HEK293 (cell line): ENCODE measurements around the gene CD300LB.

ENCODE experiments used
- HIC1 ChIP-seq: fragments of 450-650 bp; formaldehyde crosslinking; IDR thresholded peaks from 2 replicates; pipeline ENCODE4 v1.5.1; 2016; ENCODE audit warnings: missing biosample characterization, missing genetic modification characterization
- HOXD13 ChIP-seq: sonication (generic); formaldehyde crosslinking; IDR thresholded peaks from 2 replicates; pipeline ENCODE4 v1.8.0; 2022; ENCODE audit warnings: missing genetic modification reagents, borderline replicate concordance
- KLF1 ChIP-seq: fragments of 450-650 bp; formaldehyde crosslinking; IDR thresholded peaks from 2 replicates; pipeline ENCODE4 v1.5.1; 2016; ENCODE audit warnings: missing biosample characterization, missing genetic modification characterization
- MEIS1 ChIP-seq: sonication (generic); formaldehyde crosslinking; IDR thresholded peaks from 2 replicates; pipeline ENCODE4 v1.8.1; 2022; ENCODE audit warnings: missing genetic modification reagents, mild to moderate bottlenecking, borderline replicate concordance
- PRDM10 ChIP-seq: fragments of 450-650 bp; formaldehyde crosslinking; IDR thresholded peaks from 2 replicates; pipeline ENCODE4 v1.5.1; 2016; ENCODE audit warnings: missing biosample characterization, missing genetic modification characterization
- PRDM6 ChIP-seq: fragments of 450-650 bp; formaldehyde crosslinking; IDR thresholded peaks from 2 replicates; pipeline ENCODE4 v1.5.1; 2017; ENCODE audit warnings: missing biosample characterization, missing genetic modification characterization
- YY1 ChIP-seq: fragments of 450-650 bp; formaldehyde crosslinking; IDR thresholded peaks from 2 replicates; pipeline ENCODE4 v1.5.1; 2018; ENCODE audit warnings: missing biosample characterization, missing genetic modification characterization
- ZEB2 ChIP-seq: fragments of 450-650 bp; formaldehyde crosslinking; IDR thresholded peaks from 2 replicates; pipeline ENCODE4 v1.5.1; 2016; ENCODE audit warnings: missing biosample characterization, missing genetic modification characterization
- ZNF112 ChIP-seq: fragments of 450-650 bp; formaldehyde crosslinking; IDR thresholded peaks from 2 replicates; pipeline ENCODE4 v1.5.0; 2017; ENCODE audit warnings: missing biosample characterization, missing genetic modification characterization
- ZNF132 ChIP-seq: fragments of 450-650 bp; formaldehyde crosslinking; IDR thresholded peaks from 2 replicates; pipeline ENCODE4 v1.5.1; 2017; ENCODE audit warnings: missing biosample characterization, missing genetic modification characterization, borderline replicate concordance
- ZNF169 ChIP-seq: fragments of 450-650 bp; formaldehyde crosslinking; IDR thresholded peaks from 2 replicates; pipeline ENCODE4 v1.5.1; 2016; ENCODE audit warnings: missing biosample characterization, missing genetic modification characterization
- ZNF184 ChIP-seq: fragments of 450-650 bp; IDR thresholded peaks from 2 replicates; pipeline ENCODE4 v1.5.1; 2018; ENCODE audit warnings: missing biosample characterization, mild to moderate bottlenecking, missing genetic modification characterization
- ZNF223 ChIP-seq: fragments of 450-650 bp; formaldehyde crosslinking; IDR thresholded peaks from 2 replicates; pipeline ENCODE4 v1.5.1; 2016; ENCODE audit warnings: missing biosample characterization, missing genetic modification characterization
- ZNF302 ChIP-seq: fragments of 450-650 bp; formaldehyde crosslinking; IDR thresholded peaks from 2 replicates; pipeline ENCODE4 v1.5.1; 2016; ENCODE audit warnings: missing biosample characterization, missing genetic modification characterization, low read depth
- ZNF350 ChIP-seq: fragments of 450-650 bp; formaldehyde crosslinking; IDR thresholded peaks from 2 replicates; pipeline ENCODE4 v1.5.0; 2017; ENCODE audit warnings: missing biosample characterization, mild to moderate bottlenecking, missing genetic modification characterization
- ZNF391 ChIP-seq: fragments of 450-650 bp; formaldehyde crosslinking; IDR thresholded peaks from 2 replicates; pipeline ENCODE4 v1.5.1; 2016; ENCODE audit warnings: low read depth, missing biosample characterization, missing genetic modification characterization, borderline replicate concordance
- ZNF501 ChIP-seq: fragments of 450-650 bp; formaldehyde crosslinking; IDR thresholded peaks from 2 replicates; pipeline ENCODE4 v1.5.1; 2016; ENCODE audit warnings: missing biosample characterization, missing genetic modification characterization
- ZNF530 ChIP-seq: fragments of 450-650 bp; formaldehyde crosslinking; IDR thresholded peaks from 2 replicates; pipeline ENCODE4 v1.5.1; 2016; ENCODE audit warnings: low read depth, missing biosample characterization, missing genetic modification characterization
- ZNF548 ChIP-seq: fragments of 450-650 bp; formaldehyde crosslinking; IDR thresholded peaks from 2 replicates; pipeline ENCODE4 v1.5.1; 2016; ENCODE audit warnings: missing biosample characterization, missing genetic modification characterization
- ZNF549 ChIP-seq: fragments of 450-650 bp; IDR thresholded peaks from 2 replicates; pipeline ENCODE4 v1.5.1; 2018; ENCODE audit warnings: missing biosample characterization, missing genetic modification characterization, mild to moderate bottlenecking, inconsistent platforms, moderate library complexity
- ZNF585B ChIP-seq: fragments of 450-650 bp; formaldehyde crosslinking; IDR thresholded peaks from 2 replicates; pipeline ENCODE4 v1.5.1; 2016; ENCODE audit warnings: missing biosample characterization, missing genetic modification characterization
- ZNF621 ChIP-seq: fragments of 450-650 bp; formaldehyde crosslinking; IDR thresholded peaks from 2 replicates; pipeline ENCODE4 v1.5.1; 2017; ENCODE audit warnings: missing biosample characterization, missing genetic modification characterization
- ZNF768 ChIP-seq: fragments of 450-650 bp; formaldehyde crosslinking; IDR thresholded peaks from 2 replicates; pipeline ENCODE4 v1.5.1; 2018; ENCODE audit warnings: missing biosample characterization, mild to moderate bottlenecking, missing genetic modification characterization
- ZNF792 ChIP-seq: fragments of 450-650 bp; formaldehyde crosslinking; IDR thresholded peaks from 2 replicates; pipeline ENCODE4 v1.5.1; 2016; ENCODE audit warnings: missing biosample characterization, missing genetic modification characterization
- ZSCAN16 ChIP-seq: fragments of 450-650 bp; formaldehyde crosslinking; IDR thresholded peaks from 2 replicates; pipeline ENCODE4 v1.5.1; 2016; ENCODE audit warnings: missing biosample characterization, missing genetic modification characterization
- TF ChIP-seq, protein P1 (sequence below): fragments of 450-650 bp; formaldehyde crosslinking; IDR thresholded peaks from 2 replicates; pipeline ENCODE4 v1.5.1; 2016; ENCODE audit warnings: missing biosample characterization, missing genetic modification characterization, borderline replicate concordance
- TF ChIP-seq, protein P2 (sequence below): fragments of 450-650 bp; formaldehyde crosslinking; IDR thresholded peaks from 2 replicates; pipeline ENCODE4 v1.5.1; 2016; ENCODE audit warnings: missing biosample characterization, missing genetic modification characterization

Gene CD300LB

DNA sequence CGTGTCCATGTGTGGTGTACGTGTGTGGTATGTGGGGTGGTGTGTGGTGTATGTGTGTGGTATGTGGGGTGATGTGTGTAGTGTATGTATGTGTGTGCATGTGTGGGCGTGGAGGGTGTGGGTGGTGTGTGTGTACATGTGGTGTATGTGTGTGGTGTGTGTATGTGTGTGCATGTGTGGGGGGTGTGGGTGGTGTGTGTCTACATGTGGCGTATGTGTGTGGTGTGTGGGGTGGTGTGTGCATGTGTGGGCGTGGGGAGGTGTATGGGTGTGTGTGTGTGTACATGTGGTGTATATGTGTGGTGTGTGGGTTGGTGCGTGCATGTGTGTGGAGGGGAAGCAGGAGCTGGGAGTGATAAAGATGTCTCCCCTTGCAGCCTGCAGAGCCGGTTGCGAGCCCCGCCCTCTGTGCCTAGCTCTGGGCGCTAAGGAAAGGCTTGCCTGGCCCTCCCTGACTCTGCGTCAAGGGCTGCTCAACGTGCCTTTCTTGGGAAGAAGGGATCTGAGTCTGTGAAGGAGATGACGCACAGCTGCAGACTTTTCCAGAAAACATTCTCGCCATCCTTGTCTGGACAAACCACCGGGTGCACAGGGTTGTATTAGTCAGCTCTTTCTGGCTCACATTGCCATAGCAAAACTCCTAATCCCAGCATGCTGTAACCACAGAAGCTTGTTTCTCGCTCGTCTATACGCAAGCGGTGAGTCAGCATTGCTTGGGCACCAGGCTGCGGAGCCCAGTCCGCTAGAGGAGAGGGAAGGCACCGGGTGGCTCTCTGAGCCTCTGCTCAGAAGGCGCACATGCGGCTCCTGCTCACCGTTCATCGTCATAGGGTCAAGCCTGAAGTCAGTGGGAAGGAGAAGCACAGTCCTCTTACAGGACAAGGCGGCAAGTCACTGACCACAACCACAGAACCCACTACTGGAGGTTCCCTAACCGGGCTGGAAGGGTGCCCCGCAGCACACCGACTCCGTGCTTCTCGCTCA is 38.0 kb upstream of the CD300LB start (continued):
- TF ChIP-seq, protein P1, sequence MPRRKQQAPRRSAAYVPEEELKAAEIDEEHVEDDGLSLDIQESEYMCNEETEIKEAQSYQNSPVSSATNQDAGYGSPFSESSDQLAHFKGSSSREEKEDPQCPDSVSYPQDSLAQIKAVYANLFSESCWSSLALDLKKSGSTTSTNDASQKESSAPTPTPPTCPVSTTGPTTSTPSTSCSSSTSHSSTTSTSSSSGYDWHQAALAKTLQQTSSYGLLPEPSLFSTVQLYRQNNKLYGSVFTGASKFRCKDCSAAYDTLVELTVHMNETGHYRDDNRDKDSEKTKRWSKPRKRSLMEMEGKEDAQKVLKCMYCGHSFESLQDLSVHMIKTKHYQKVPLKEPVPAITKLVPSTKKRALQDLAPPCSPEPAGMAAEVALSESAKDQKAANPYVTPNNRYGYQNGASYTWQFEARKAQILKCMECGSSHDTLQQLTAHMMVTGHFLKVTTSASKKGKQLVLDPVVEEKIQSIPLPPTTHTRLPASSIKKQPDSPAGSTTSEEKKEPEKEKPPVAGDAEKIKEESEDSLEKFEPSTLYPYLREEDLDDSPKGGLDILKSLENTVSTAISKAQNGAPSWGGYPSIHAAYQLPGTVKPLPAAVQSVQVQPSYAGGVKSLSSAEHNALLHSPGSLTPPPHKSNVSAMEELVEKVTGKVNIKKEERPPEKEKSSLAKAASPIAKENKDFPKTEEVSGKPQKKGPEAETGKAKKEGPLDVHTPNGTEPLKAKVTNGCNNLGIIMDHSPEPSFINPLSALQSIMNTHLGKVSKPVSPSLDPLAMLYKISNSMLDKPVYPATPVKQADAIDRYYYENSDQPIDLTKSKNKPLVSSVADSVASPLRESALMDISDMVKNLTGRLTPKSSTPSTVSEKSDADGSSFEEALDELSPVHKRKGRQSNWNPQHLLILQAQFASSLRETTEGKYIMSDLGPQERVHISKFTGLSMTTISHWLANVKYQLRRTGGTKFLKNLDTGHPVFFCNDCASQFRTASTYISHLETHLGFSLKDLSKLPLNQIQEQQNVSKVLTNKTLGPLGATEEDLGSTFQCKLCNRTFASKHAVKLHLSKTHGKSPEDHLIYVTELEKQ (tag by site-specific recombination), result no peak
- TF ChIP-seq YY1 (tag by site-specific recombination) (no peak), ZNF350 (tag by site-specific recombination) (no peak), ZNF768 (tag by site-specific recombination) (no peak), ZNF184 (tag by site-specific recombination) (no peak), ZNF391 (tag by site-specific recombination) (no peak), MEIS1 (no peak), ZNF112 (tag by site-specific recombination) (no peak), PRDM6 (tag by site-specific recombination) (no peak), ZNF501 (tag by site-specific recombination) (no peak), ZNF530 (tag by site-specific recombination) (no peak), ZNF621 (0 out of 2 replicates have a peak, but pooled peaks have one; percentile 21), HIC1 (no peak), ZNF169 (no peak), HOXD13 (no peak), PRDM10 (no peak), ZSCAN16 (tag by site-specific recombination) (no peak), KLF1 (tag by site-specific recombination) (no peak), ZNF585B (no peak), ZEB2 (no peak), ZNF223 (tag by site-specific recombination) (no peak), ZNF302 (tag by site-specific recombination) (no peak), ZNF548 (tag by site-specific recombination) (no peak), ZNF792 (tag by site-specific recombination) (no peak), ZNF549 (tag by site-specific recombination) (no peak), ZNF132 (no peak)
- TF ChIP-seq, protein P2, sequence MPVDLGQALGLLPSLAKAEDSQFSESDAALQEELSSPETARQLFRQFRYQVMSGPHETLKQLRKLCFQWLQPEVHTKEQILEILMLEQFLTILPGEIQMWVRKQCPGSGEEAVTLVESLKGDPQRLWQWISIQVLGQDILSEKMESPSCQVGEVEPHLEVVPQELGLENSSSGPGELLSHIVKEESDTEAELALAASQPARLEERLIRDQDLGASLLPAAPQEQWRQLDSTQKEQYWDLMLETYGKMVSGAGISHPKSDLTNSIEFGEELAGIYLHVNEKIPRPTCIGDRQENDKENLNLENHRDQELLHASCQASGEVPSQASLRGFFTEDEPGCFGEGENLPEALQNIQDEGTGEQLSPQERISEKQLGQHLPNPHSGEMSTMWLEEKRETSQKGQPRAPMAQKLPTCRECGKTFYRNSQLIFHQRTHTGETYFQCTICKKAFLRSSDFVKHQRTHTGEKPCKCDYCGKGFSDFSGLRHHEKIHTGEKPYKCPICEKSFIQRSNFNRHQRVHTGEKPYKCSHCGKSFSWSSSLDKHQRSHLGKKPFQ (tag by site-specific recombination), result peak; percentile 6; the same call in 1 of the 2 replicates
